ENCODE results near the gene AUNIP. TPM values are rescaled to one million over a fixed set of nuclear protein-coding genes. Genes with fewer than 3 reads are reported as not detected.

AUNIP gene
- total and polyA plus RNA-seq, 2 of the 8 experiments (the other 6 are each of a cell fraction or from before 2014, with no cell fraction given), result 18.6 to 23.2 TPM

DNA sequence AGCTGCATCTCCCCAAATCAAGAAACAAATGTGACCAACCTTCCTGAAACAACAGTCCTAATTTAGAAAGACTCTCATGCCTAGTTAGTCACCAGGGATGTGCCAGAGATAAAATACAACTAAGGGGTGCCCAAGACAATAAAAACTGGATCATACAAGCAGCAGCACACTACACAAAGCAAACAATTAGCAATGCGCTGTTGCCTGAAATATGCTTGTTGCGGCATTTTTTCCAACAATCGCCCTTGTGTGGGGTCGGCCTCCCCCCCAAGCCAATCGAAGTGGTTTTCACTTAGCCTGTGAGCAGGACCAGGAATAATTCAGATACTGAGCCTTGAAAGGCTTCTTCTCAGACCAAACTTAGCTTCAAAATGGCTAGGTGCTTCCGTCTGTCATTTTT lies 48.3 kb upstream of the AUNIP start (continued):
- TF ChIP-seq, protein P1, sequence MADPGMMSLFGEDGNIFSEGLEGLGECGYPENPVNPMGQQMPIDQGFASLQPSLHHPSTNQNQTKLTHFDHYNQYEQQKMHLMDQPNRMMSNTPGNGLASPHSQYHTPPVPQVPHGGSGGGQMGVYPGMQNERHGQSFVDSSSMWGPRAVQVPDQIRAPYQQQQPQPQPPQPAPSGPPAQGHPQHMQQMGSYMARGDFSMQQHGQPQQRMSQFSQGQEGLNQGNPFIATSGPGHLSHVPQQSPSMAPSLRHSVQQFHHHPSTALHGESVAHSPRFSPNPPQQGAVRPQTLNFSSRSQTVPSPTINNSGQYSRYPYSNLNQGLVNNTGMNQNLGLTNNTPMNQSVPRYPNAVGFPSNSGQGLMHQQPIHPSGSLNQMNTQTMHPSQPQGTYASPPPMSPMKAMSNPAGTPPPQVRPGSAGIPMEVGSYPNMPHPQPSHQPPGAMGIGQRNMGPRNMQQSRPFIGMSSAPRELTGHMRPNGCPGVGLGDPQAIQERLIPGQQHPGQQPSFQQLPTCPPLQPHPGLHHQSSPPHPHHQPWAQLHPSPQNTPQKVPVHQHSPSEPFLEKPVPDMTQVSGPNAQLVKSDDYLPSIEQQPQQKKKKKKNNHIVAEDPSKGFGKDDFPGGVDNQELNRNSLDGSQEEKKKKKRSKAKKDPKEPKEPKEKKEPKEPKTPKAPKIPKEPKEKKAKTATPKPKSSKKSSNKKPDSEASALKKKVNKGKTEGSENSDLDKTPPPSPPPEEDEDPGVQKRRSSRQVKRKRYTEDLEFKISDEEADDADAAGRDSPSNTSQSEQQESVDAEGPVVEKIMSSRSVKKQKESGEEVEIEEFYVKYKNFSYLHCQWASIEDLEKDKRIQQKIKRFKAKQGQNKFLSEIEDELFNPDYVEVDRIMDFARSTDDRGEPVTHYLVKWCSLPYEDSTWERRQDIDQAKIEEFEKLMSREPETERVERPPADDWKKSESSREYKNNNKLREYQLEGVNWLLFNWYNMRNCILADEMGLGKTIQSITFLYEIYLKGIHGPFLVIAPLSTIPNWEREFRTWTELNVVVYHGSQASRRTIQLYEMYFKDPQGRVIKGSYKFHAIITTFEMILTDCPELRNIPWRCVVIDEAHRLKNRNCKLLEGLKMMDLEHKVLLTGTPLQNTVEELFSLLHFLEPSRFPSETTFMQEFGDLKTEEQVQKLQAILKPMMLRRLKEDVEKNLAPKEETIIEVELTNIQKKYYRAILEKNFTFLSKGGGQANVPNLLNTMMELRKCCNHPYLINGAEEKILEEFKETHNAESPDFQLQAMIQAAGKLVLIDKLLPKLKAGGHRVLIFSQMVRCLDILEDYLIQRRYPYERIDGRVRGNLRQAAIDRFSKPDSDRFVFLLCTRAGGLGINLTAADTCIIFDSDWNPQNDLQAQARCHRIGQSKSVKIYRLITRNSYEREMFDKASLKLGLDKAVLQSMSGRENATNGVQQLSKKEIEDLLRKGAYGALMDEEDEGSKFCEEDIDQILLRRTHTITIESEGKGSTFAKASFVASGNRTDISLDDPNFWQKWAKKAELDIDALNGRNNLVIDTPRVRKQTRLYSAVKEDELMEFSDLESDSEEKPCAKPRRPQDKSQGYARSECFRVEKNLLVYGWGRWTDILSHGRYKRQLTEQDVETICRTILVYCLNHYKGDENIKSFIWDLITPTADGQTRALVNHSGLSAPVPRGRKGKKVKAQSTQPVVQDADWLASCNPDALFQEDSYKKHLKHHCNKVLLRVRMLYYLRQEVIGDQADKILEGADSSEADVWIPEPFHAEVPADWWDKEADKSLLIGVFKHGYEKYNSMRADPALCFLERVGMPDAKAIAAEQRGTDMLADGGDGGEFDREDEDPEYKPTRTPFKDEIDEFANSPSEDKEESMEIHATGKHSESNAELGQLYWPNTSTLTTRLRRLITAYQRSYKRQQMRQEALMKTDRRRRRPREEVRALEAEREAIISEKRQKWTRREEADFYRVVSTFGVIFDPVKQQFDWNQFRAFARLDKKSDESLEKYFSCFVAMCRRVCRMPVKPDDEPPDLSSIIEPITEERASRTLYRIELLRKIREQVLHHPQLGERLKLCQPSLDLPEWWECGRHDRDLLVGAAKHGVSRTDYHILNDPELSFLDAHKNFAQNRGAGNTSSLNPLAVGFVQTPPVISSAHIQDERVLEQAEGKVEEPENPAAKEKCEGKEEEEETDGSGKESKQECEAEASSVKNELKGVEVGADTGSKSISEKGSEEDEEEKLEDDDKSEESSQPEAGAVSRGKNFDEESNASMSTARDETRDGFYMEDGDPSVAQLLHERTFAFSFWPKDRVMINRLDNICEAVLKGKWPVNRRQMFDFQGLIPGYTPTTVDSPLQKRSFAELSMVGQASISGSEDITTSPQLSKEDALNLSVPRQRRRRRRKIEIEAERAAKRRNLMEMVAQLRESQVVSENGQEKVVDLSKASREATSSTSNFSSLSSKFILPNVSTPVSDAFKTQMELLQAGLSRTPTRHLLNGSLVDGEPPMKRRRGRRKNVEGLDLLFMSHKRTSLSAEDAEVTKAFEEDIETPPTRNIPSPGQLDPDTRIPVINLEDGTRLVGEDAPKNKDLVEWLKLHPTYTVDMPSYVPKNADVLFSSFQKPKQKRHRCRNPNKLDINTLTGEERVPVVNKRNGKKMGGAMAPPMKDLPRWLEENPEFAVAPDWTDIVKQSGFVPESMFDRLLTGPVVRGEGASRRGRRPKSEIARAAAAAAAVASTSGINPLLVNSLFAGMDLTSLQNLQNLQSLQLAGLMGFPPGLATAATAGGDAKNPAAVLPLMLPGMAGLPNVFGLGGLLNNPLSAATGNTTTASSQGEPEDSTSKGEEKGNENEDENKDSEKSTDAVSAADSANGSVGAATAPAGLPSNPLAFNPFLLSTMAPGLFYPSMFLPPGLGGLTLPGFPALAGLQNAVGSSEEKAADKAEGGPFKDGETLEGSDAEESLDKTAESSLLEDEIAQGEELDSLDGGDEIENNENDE (IDR thresholded peaks at IDR 0.05; ENCODE audit: insufficient replicate concordance, low read length), result no peak

Measured in H1 (cell line).